K562 (cell line): ENCODE measurements around the gene LMNTD2. TPM values are rescaled to one million over a fixed set of nuclear protein-coding genes. Genes with fewer than 3 reads are reported as not detected.

ENCODE experiments used
- BMI1 ChIP-seq: fragments of 150-350 bp; IDR thresholded peaks from 2 replicates; pipeline ENCODE4 v1.6.1; 2014; ENCODE audit warnings: low read length
- CHD1 ChIP-seq: fragments of 200-600 bp; sonication (generic); IDR thresholded peaks from one replicate; pipeline ENCODE4 v1.6.1; 2012; ENCODE audit warnings: mild to moderate bottlenecking, moderate library complexity, low read length, inconsistent platforms
- E4F1 ChIP-seq: fragments of 250-450 bp; sonication (Bioruptor Pico); IDR thresholded peaks from 2 replicates; pipeline ENCODE4 v1.5.0; 2021; ENCODE audit warnings: mild to moderate bottlenecking, borderline replicate concordance
- HIVEP1 ChIP-seq: fragments of 250-450 bp; sonication (Bioruptor Pico); IDR thresholded peaks from 2 replicates; pipeline ENCODE4 v1.4.0; 2020; ENCODE audit warnings: mild to moderate bottlenecking
- MIER1 ChIP-seq: fragments of 450-650 bp; IDR thresholded peaks from 2 replicates; pipeline ENCODE4 v1.6.1; 2016; ENCODE audit warnings: antibody characterized with exemption, mild to moderate bottlenecking, low read depth
- NR2C2 ChIP-seq, 2 experiments: fragments of 200-800 bp in 1 of 2; sonication (Bioruptor generic) in 1 of 2; sonication (generic) in 1 of 2; formaldehyde crosslinking in 1 of 2; IDR thresholded peaks; 2 replicates each; pipeline versions ENCODE4 v1.6.1 to v1.8.0; 2016 to 2022; ENCODE audit warnings: mild to moderate bottlenecking in 1 of 2, missing compliant biosample characterization in 1 of 2, missing genetic modification characterization in 1 of 2, missing genetic modification reagents in 1 of 2
- RBFOX2 ChIP-seq: fragments of 200-400 bp; formaldehyde crosslinking; IDR thresholded peaks from 2 replicates; pipeline ENCODE4 v1.6.1; 2017; ENCODE audit warnings: low read depth, mild to moderate bottlenecking, low read length, moderate library complexity
- RCOR1 ChIP-seq, 2 experiments: IDR thresholded peaks; 2 replicates each; pipeline ENCODE4 v1.6.1; 2012; ENCODE audit warnings: low read depth in 2 of 2, low read length in 2 of 2, borderline replicate concordance in 1 of 2, improper control_type of control experiment in 1 of 2
- SAP30 ChIP-seq: fragments of 200-600 bp; sonication (generic); IDR thresholded peaks from 2 replicates; pipeline ENCODE4 v1.6.1; 2012; ENCODE audit warnings: borderline replicate concordance, low read depth, mild to moderate bottlenecking, moderate library complexity, low read length, control low read depth, inconsistent platforms; ENCODE audit not compliant: insufficient read depth, poor library complexity, severe bottlenecking
- SP1 ChIP-seq: sonication (generic); formaldehyde crosslinking; IDR thresholded peaks from 2 replicates; pipeline ENCODE4 v1.8.1; 2022; ENCODE audit warnings: mild to moderate bottlenecking, missing genetic modification reagents
- TAF15 ChIP-seq: fragments of 200-400 bp; formaldehyde crosslinking; IDR thresholded peaks from 2 replicates; pipeline ENCODE4 v1.6.1; 2017; ENCODE audit warnings: mild to moderate bottlenecking, low read depth, low read length, moderate library complexity
- TBL1XR1 ChIP-seq, 2 experiments: IDR thresholded peaks; 2 replicates each; pipeline ENCODE4 v1.6.1; 2012; ENCODE audit warnings: improper control_type of control experiment in 2 of 2, low read length in 2 of 2, mild to moderate bottlenecking in 1 of 2
- TEAD1 ChIP-seq, 2 experiments: fragments of 450-650 bp in 1 of 2; sonication (generic) in 1 of 2; formaldehyde crosslinking; IDR thresholded peaks; 2 replicates each; pipeline versions ENCODE4 v1.4.0 to v1.8.0; 2020 to 2022; ENCODE audit warnings: mild to moderate bottlenecking in 2 of 2, missing genetic modification reagents in 1 of 2
- TFAP4 ChIP-seq: sonication (generic); formaldehyde crosslinking; IDR thresholded peaks from 2 replicates; pipeline ENCODE4 v1.8.0; 2022; ENCODE audit warnings: missing genetic modification reagents, mild to moderate bottlenecking, moderate library complexity, borderline replicate concordance
- WHSC1 ChIP-seq: IDR thresholded peaks from one replicate; pipeline ENCODE4 v1.6.1; 2012; ENCODE audit warnings: low read length, control low read depth, inconsistent platforms
- ZNF263 ChIP-seq: sonication (generic); formaldehyde crosslinking; IDR thresholded peaks from 2 replicates; pipeline ENCODE4 v1.8.0; 2022; ENCODE audit warnings: mild to moderate bottlenecking, missing genetic modification reagents, borderline replicate concordance
- polyA plus RNA-seq, 8 experiments: library from polyadenylated mRNA; depleted of rRNA in 4 of 8; stranded (reverse) in 5 of 8; unstranded in 3 of 8; fragments of >200 nt; fragmentation: Nextera tagmentation in 2 of 8; fragmentation: Illumina TruSeq in 1 of 8; extraction: Ambion mirVana in 2 of 8; extraction: Trizol in 1 of 8; gene quantifications; 2 replicates each; pipeline versions ENCODE4 v1.2.1 to v1.2.3, GENCODE V29; 2011 to 2014; ENCODE audit warnings: inconsistent platforms in 1 of 8, missing spikeins in 1 of 8
- total RNA-seq, 7 experiments: library from RNA; depleted of rRNA in 6 of 7; stranded (reverse); fragments of >200 nt in 6 of 7; fragmentation: Illumina TruSeq in 2 of 7; extraction: Trizol in 2 of 7; gene quantifications; 2 replicates each; pipeline versions ENCODE4 v1.2.1 to v1.2.3, GENCODE V29; 2011 to 2021; ENCODE audit warnings: low replicate concordance in 1 of 7
- TF ChIP-seq, protein P1 (sequence below): fragments of 150-350 bp; conservative IDR thresholded peaks from 2 replicates; pipeline ENCODE4 v1.6.1; 2014; ENCODE audit warnings: low read length
- TF ChIP-seq, protein P2 (sequence below): IDR thresholded peaks from 2 replicates; pipeline ENCODE4 v1.6.1; 2016; ENCODE audit warnings: missing genetic modification characterization, missing compliant biosample characterization

The LMNTD2 gene
- total and polyA plus RNA-seq, 9 of the 15 experiments (the other 6 are each of a cell fraction or from before 2014, with no cell fraction given) = 0.48 to 4.2 (median 1.5) TPM; not detected in 3

GRCh38 chr11:576811-577610 lies 16.5 kb upstream of the LMNTD2 start (continued):
- TF ChIP-seq, protein P1, sequence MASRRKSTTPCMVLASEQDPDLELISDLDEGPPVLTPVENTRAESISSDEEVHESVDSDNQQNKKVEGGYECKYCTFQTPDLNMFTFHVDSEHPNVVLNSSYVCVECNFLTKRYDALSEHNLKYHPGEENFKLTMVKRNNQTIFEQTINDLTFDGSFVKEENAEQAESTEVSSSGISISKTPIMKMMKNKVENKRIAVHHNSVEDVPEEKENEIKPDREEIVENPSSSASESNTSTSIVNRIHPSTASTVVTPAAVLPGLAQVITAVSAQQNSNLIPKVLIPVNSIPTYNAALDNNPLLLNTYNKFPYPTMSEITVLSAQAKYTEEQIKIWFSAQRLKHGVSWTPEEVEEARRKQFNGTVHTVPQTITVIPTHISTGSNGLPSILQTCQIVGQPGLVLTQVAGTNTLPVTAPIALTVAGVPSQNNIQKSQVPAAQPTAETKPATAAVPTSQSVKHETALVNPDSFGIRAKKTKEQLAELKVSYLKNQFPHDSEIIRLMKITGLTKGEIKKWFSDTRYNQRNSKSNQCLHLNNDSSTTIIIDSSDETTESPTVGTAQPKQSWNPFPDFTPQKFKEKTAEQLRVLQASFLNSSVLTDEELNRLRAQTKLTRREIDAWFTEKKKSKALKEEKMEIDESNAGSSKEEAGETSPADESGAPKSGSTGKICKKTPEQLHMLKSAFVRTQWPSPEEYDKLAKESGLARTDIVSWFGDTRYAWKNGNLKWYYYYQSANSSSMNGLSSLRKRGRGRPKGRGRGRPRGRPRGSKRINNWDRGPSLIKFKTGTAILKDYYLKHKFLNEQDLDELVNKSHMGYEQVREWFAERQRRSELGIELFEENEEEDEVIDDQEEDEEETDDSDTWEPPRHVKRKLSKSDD = no peak
- TF ChIP-seq HIVEP1 (CRISPR knock-in tag) (no peak), RCOR1 (IDR thresholded peaks at IDR 0.05; ENCODE audit: borderline replicate concordance in 1 of 2, low read depth in 2 of 2, low read length in 2 of 2) (no peak), NR2C2 (CRISPR knock-in tag; IDR thresholded peaks at IDR 0.05) (0 out of 2 replicates have a peak, but pooled peaks have one; percentile 27), NR2C2 (tag; IDR thresholded peaks at IDR 0.05) (peak; percentile 92), ZNF263 (0 out of 2 replicates have a peak, but pooled peaks have one; percentile 9), SAP30 (peak; percentile 55), TAF15 (no peak), RBFOX2 (peak; percentile 54), TEAD1 (CRISPR knock-in tag; IDR thresholded peaks at IDR 0.05) (0 out of 4 replicates have a peak, but pooled peaks of 1 of the 2 experiments have one; percentile 5), MIER1 (no peak), CHD1 (no peak), SP1 (CRISPR knock-in tag) (peak; percentile 49; the same call in 1 of the 2 replicates), WHSC1 (no peak), BMI1 (no peak), TFAP4 (CRISPR knock-in tag) (peak; percentile 47; the same call in 1 of the 2 replicates), TBL1XR1 (IDR thresholded peaks at IDR 0.05; ENCODE audit: low read length in 2 of 2) (no peak), E4F1 (CRISPR knock-in tag) (no peak)
- TF ChIP-seq, protein P2, sequence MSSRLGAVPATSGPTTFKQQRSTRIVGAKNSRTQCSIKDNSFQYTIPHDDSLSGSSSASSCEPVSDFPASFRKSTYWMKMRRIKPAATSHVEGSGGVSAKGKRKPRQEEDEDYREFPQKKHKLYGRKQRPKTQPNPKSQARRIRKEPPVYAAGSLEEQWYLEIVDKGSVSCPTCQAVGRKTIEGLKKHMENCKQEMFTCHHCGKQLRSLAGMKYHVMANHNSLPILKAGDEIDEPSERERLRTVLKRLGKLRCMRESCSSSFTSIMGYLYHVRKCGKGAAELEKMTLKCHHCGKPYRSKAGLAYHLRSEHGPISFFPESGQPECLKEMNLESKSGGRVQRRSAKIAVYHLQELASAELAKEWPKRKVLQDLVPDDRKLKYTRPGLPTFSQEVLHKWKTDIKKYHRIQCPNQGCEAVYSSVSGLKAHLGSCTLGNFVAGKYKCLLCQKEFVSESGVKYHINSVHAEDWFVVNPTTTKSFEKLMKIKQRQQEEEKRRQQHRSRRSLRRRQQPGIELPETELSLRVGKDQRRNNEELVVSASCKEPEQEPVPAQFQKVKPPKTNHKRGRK (tag) = no peak
